22Rv1 (cell line): ENCODE data around the gene PROSER2.

Experiments used
- ZFX ChIP-seq: fragments of 450-650 bp; IDR thresholded peaks from 2 replicates; pipeline ENCODE4 v1.6.1; 2017; ENCODE audit warnings: antibody characterized with exemption, borderline replicate concordance
- TF ChIP-seq, protein P1 (sequence below): fragments of 450-650 bp; IDR thresholded peaks from 2 replicates; pipeline ENCODE4 v1.5.1; 2017; ENCODE audit warnings: mild to moderate bottlenecking

DNA sequence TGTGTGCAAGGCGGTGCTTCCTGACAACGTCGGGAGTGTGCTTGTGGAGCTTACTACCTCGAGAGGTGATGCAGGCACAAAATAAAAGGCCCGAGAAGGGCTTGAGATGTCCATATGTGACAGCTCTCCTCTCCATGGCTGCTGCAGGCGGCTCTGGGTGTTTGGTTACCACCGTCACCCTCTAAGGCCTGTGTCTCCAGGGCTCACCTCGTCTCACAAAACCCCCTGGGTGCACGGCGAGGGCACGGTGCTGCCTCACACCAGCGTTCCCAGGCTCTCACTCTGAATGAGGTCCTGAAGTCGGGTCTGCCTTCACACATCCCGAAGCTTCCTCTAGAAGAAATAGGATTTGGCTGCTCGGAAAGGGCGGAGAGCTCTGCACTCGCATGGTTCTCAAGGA lies 32.9 kb downstream of the PROSER2 start:
- TF ChIP-seq, protein P1, sequence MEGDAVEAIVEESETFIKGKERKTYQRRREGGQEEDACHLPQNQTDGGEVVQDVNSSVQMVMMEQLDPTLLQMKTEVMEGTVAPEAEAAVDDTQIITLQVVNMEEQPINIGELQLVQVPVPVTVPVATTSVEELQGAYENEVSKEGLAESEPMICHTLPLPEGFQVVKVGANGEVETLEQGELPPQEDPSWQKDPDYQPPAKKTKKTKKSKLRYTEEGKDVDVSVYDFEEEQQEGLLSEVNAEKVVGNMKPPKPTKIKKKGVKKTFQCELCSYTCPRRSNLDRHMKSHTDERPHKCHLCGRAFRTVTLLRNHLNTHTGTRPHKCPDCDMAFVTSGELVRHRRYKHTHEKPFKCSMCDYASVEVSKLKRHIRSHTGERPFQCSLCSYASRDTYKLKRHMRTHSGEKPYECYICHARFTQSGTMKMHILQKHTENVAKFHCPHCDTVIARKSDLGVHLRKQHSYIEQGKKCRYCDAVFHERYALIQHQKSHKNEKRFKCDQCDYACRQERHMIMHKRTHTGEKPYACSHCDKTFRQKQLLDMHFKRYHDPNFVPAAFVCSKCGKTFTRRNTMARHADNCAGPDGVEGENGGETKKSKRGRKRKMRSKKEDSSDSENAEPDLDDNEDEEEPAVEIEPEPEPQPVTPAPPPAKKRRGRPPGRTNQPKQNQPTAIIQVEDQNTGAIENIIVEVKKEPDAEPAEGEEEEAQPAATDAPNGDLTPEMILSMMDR: no peak
- TF ChIP-seq ZFX: no peak
